Natural killer cell (primary cell): ENCODE measurements around the gene ATAD3B. TPM values are rescaled to one million over a fixed set of nuclear protein-coding genes. Genes with fewer than 3 reads are reported as not detected.

Experiments used
- ATAC-seq, 3 donors: fragments of 150-1000 bp in 2 of 3; fragments of 200-7000 bp in 1 of 3; cut with Tn5 transposase; 1 replicate in 1 of 3; 2 replicates in 2 of 3; pipeline ENCODE4 v1.10.0; 2021; ENCODE audit warnings: mild to moderate bottlenecking in 2 of 3, moderate library complexity in 2 of 3
- DNase-seq, 2 donors: peaks; one replicate each; pipeline versions ENCODE4 v3.0.0 to v3.0.0-alpha.2; 2013 to 2021; ENCODE audit warnings: mixed read lengths in 1 of 2
- H3K27ac ChIP-seq: one replicate; pipeline ENCODE4 v1.5.1; 2013; ENCODE audit warnings: mild to moderate bottlenecking, low read length
- H3K27me3 ChIP-seq: one replicate; pipeline ENCODE4 v1.6.1; 2013; ENCODE audit warnings: low read length; ENCODE audit not compliant: control insufficient read depth, insufficient read depth
- H3K36me3 ChIP-seq: one replicate; pipeline ENCODE4 v1.6.1; 2013; ENCODE audit warnings: low read length; ENCODE audit not compliant: control insufficient read depth, insufficient read depth
- H3K4me1 ChIP-seq: one replicate; pipeline ENCODE4 v1.6.1; 2013; ENCODE audit warnings: low read length; ENCODE audit not compliant: control insufficient read depth, insufficient read depth
- H3K4me3 ChIP-seq: one replicate; pipeline ENCODE4 v1.5.1; 2013; ENCODE audit warnings: low read length
- H3K9me3 ChIP-seq: one replicate; pipeline ENCODE4 v1.6.1; 2013; ENCODE audit warnings: low read length; ENCODE audit not compliant: control insufficient read depth, insufficient read depth
- H3K27ac Mint-ChIP-seq, 2 donors: one replicate each; pipeline ENCODE4 v1.8.0; 2022; ENCODE audit warnings: mild to moderate bottlenecking in 2 of 2, mixed read lengths in 2 of 2, moderate library complexity in 1 of 2
- H3K27me3 Mint-ChIP-seq, 2 donors: one replicate each; pipeline ENCODE4 v1.8.0; 2022; ENCODE audit warnings: low read depth in 2 of 2, mixed read lengths in 2 of 2
- H3K36me3 Mint-ChIP-seq: one replicate; pipeline ENCODE4 v1.8.0; 2022; ENCODE audit warnings: mixed read lengths
- H3K4me1 Mint-ChIP-seq, 2 donors: one replicate each; pipeline ENCODE4 v1.8.0; 2022; ENCODE audit warnings: mixed read lengths in 2 of 2
- H3K4me3 Mint-ChIP-seq: one replicate; pipeline ENCODE4 v1.8.0; 2022; ENCODE audit warnings: mild to moderate bottlenecking, moderate library complexity, mixed read lengths
- H3K9me3 Mint-ChIP-seq, 2 donors: one replicate each; pipeline ENCODE4 v1.8.0; 2022; ENCODE audit warnings: mixed read lengths in 2 of 2
- WGBS: methylation state at CpG from one replicate; pipeline ENCODE4 v1.1.7; 2013; ENCODE audit warnings: missing lambda C conversion rate; ENCODE audit not compliant: insufficient coverage; 5-methylcytosine and 5-hydroxymethylcytosine counted together
- intact Hi-C: fragments of 100-400 bp; cut with micrococcal nuclease; formaldehyde crosslinking; loops from one replicate; pipeline ENCODE4 v1.14.2; 2022
- total RNA-seq, 4 donors: library from RNA; stranded (reverse); fragments of 120-200 nt in 1 of 4; gene quantifications; one replicate each; pipeline versions ENCODE4 v1.2.3 to v1.2.4, GENCODE V29; 2013 to 2022
- TF ChIP-seq, protein P1 (sequence below): fragments of 200-600 bp; IDR thresholded peaks from one replicate; pipeline ENCODE4 v1.8.0; 2022; ENCODE audit warnings: antibody characterized with exemption

The ATAD3B gene
- total RNA-seq, 3 donors from 2014 or later (not counting 1 experiment from before 2014, with no cell fraction given), result 31.9 to 52.4 (median 42.9) TPM

DNA sequence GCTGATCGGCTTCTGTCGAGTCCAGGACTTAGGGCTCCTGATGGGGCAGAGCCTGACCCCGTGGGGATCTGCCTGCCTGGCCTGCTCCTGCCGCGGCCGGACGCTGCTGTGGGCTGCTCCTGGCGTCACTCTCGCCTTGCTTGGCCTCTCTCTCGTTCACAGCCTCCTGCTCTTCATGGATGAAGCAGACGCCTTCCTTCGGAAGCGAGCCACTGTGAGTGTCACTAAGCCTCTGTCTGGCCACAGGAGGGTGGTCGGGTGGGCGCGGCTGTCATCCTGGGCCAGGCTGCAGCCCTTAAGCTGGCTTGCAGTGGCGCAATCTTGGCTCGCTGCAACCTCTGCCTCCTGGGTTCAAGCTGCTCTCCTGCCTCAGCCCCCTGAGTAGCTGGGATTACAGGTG is 16.1 kb downstream of the ATAD3B start:
- Histone ChIP-seq H3K9me3 (no peaks in the 10 kb centered on the region), H3K27me3 (no peaks in the 10 kb centered on the region), H3K36me3 (peaks cover 30% of the 10 kb centered on the region), H3K27ac (no peak overlapping the region), H3K4me1 (no peaks in the 10 kb centered on the region), H3K4me3 (no peak overlapping the region)
- TF ChIP-seq, protein P1, sequence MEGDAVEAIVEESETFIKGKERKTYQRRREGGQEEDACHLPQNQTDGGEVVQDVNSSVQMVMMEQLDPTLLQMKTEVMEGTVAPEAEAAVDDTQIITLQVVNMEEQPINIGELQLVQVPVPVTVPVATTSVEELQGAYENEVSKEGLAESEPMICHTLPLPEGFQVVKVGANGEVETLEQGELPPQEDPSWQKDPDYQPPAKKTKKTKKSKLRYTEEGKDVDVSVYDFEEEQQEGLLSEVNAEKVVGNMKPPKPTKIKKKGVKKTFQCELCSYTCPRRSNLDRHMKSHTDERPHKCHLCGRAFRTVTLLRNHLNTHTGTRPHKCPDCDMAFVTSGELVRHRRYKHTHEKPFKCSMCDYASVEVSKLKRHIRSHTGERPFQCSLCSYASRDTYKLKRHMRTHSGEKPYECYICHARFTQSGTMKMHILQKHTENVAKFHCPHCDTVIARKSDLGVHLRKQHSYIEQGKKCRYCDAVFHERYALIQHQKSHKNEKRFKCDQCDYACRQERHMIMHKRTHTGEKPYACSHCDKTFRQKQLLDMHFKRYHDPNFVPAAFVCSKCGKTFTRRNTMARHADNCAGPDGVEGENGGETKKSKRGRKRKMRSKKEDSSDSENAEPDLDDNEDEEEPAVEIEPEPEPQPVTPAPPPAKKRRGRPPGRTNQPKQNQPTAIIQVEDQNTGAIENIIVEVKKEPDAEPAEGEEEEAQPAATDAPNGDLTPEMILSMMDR, result no peak
- H3K4me1 Mint-ChIP-seq, result no peaks in the 10 kb centered on the region
- H3K27me3 Mint-ChIP-seq, result no peaks in the 10 kb centered on the region
- no peak overlapping the region for H3K4me3 Mint-ChIP-seq
- WGBS, result 95% methylated on average over 18 of the region's 18 CpGs
- H3K27ac Mint-ChIP-seq, result no peak overlapping the region
- ATAC-seq (no peak), DNase-seq (no peak)
- no peaks in the 10 kb centered on the region for H3K9me3 Mint-ChIP-seq
- H3K36me3 Mint-ChIP-seq, result no peaks in the 10 kb centered on the region
- intact Hi-C loops, result no loop called here

DNA sequence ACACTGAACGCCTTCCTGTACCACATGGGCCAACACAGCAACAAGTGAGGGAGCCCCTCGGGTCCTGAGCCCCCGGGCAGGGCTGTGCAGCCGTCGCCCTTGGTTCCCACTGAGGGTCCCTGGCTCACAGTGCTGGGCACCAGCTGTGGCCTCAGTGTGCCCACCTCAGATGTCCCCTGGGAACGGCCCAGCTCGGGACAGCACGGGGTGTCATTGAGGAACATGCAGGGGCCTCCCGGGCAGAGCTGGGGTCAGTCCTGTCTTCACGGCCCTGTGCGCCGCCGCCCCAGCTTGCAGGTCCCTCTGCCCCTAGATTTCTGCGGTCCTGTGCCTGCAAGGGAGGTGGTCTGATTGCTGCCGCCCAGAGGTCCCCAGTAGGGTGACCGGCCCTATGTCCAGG is 17.7 kb downstream of the ATAD3B start:
- Mint-ChIP-seq H3K36me3 (peaks cover 11% of the 10 kb centered on the region), H3K27ac (no peak overlapping the region), H3K9me3 (peaks cover 0 to 6% of the 10 kb centered on the region in 2 donors), H3K4me3 (no peak overlapping the region), H3K27me3 (no peaks in the 10 kb centered on the region), H3K4me1 (no peaks in the 10 kb centered on the region)
- H3K36me3 ChIP-seq, result peaks cover 24% of the 10 kb centered on the region
- no peak for DNase-seq
- H3K4me1 ChIP-seq, result no peaks in the 10 kb centered on the region
- no peak for ATAC-seq
- H3K27ac ChIP-seq, result no peak overlapping the region
- WGBS, result 97% methylated on average over 16 of the region's 16 CpGs
- no peak overlapping the region for H3K4me3 ChIP-seq
- H3K27me3 ChIP-seq, result no peaks in the 10 kb centered on the region
- intact Hi-C loops, result no loop called here
- no peaks in the 10 kb centered on the region for H3K9me3 ChIP-seq
- TF ChIP-seq, protein P1, result no peak

DNA sequence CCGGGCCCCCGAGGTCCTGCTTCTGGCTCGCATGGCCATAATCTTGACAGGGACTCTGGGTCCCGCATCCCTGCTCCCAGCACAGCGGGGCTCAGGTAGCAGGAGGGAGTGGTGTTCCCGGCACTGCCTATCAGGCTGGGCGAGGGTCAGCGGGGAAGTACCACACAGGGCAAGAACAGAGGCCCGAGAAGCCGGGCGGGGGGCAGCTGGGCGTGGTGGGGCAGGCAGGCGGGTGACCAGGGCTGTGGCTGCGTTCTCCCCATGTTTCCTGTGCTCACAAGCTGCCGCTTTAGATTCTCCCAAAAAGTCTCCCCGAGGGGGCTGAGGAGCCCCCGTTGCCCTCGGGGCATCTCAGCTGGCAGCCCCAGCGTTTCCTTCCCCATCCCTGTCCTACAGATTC is 18.3 kb downstream of the ATAD3B start:
- no peaks in the 10 kb centered on the region for H3K27me3 ChIP-seq
- intact Hi-C loops, result no loop called here
- DNase-seq, result no peak
- no peak overlapping the region for H3K4me3 ChIP-seq
- TF ChIP-seq, protein P1, result no peak
- H3K27ac ChIP-seq, result no peak overlapping the region
- peaks cover 24% of the 10 kb centered on the region for H3K36me3 ChIP-seq
- H3K27ac Mint-ChIP-seq, result no peak overlapping the region
- 95% methylated on average over 19 of the region's 19 CpGs for WGBS
- no peaks in the 10 kb centered on the region for H3K4me1 ChIP-seq
- H3K4me1 Mint-ChIP-seq, result no peaks in the 10 kb centered on the region
- H3K9me3 ChIP-seq, result no peaks in the 10 kb centered on the region
- H3K9me3 Mint-ChIP-seq, result peaks cover 0 to 6% of the 10 kb centered on the region in 2 donors
- no peak for ATAC-seq
- H3K27me3 Mint-ChIP-seq, result no peaks in the 10 kb centered on the region
- H3K36me3 Mint-ChIP-seq, result peaks cover 11% of the 10 kb centered on the region
- no peak overlapping the region for H3K4me3 Mint-ChIP-seq

DNA sequence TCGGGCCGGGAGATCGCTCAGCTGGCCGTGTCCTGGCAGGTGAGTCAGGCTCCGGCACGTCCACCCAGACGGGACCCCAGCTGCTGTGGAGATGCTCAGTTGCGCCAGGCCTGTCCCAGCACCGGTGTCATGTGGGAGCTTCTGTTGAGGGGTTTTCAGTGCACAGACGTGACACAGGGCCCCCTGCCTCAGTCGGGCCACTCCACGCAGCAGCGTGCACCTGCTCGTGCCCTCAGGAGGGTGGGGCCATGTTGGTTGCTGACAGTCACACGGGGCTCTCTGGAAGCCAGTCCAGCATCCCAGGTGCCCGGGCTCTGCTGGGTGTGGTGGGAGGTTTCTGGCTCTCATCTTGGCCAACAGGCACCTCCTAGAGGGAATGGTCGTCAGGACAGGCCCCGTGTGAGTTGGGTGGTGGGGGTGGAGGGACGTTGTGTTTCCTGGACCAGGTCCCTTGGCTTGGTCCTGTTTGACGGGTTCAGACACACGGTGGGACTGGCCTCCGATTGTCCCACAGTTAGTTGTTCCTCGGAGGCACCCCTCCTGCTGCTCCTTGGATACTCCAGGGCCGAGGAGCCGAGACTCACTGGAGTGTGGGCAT is 19.2 kb downstream of the ATAD3B start:
- DNase-seq, result no peak
- Mint-ChIP-seq H3K4me3 (no peak overlapping the region), H3K36me3 (peaks cover 11% of the 10 kb centered on the region), H3K27me3 (no peaks in the 10 kb centered on the region), H3K9me3 (peaks cover 0 to 6% of the 10 kb centered on the region in 2 donors), H3K27ac (no peak overlapping the region), H3K4me1 (no peaks in the 10 kb centered on the region)
- H3K27me3 ChIP-seq, result no peaks in the 10 kb centered on the region
- H3K9me3 ChIP-seq, result no peaks in the 10 kb centered on the region
- H3K36me3 ChIP-seq, result peaks cover 23% of the 10 kb centered on the region
- H3K4me3 ChIP-seq, result no peak overlapping the region
- intact Hi-C loops, result no loop called here
- 98% methylated on average over 19 of the region's 25 CpGs for WGBS
- H3K4me1 ChIP-seq, result no peaks in the 10 kb centered on the region
- no peak for ATAC-seq
- TF ChIP-seq, protein P1, result no peak
- no peak overlapping the region for H3K27ac ChIP-seq
